H9 (cell line): ENCODE measurements around the gene BPIFB4. TPM values are rescaled to one million over a fixed set of nuclear protein-coding genes. Genes with fewer than 3 reads are reported as not detected.

Experiments
- DNase-seq: peaks from one replicate; pipeline ENCODE4 v3.0.0-alpha.2; 2017
- H2AFZ ChIP-seq: one replicate; pipeline ENCODE4 v1.6.1; 2013; ENCODE audit warnings: mild to moderate bottlenecking, low read length, control low read depth, moderate library complexity
- H2AK5ac ChIP-seq: 2 replicates; pipeline ENCODE4 v1.6.1; 2013; ENCODE audit warnings: low read length, control low read depth, mixed read lengths; ENCODE audit not compliant: insufficient read length
- H2BK120ac ChIP-seq: one replicate; pipeline ENCODE4 v1.6.1; 2013; ENCODE audit warnings: low read depth, mild to moderate bottlenecking, low read length, control low read depth, inconsistent platforms; ENCODE audit not compliant: poor library complexity, severe bottlenecking
- H2BK12ac ChIP-seq: 2 replicates; pipeline ENCODE4 v1.6.1; 2013; ENCODE audit warnings: low read length, control low read depth, mixed read lengths, low read depth; ENCODE audit not compliant: insufficient read length
- H2BK15ac ChIP-seq: 2 replicates; pipeline ENCODE4 v1.6.1; 2013; ENCODE audit warnings: low read depth, low read length, control low read depth
- H2BK20ac ChIP-seq: one replicate; pipeline ENCODE4 v1.6.1; 2013; ENCODE audit warnings: low read depth, mild to moderate bottlenecking, low read length, control low read depth, inconsistent platforms; ENCODE audit not compliant: poor library complexity, severe bottlenecking
- H2BK5ac ChIP-seq: 2 replicates; pipeline ENCODE4 v1.6.1; 2013; ENCODE audit warnings: low read length, control low read depth, mixed read lengths; ENCODE audit not compliant: insufficient read length
- H3K14ac ChIP-seq: 2 replicates; pipeline ENCODE4 v1.6.1; 2013; ENCODE audit warnings: low read length, control low read depth; ENCODE audit not compliant: insufficient read depth
- H3K18ac ChIP-seq: 2 replicates; pipeline ENCODE4 v1.6.1; 2013; ENCODE audit warnings: low read depth, mild to moderate bottlenecking, mixed read lengths, low read length, control low read depth; ENCODE audit not compliant: insufficient read length
- H3K23ac ChIP-seq: 2 replicates; pipeline ENCODE4 v1.6.1; 2013; ENCODE audit warnings: low read length, control low read depth, mixed read lengths, low read depth; ENCODE audit not compliant: insufficient read length
- H3K23me2 ChIP-seq: 2 replicates; pipeline ENCODE4 v1.6.1; 2013; ENCODE audit warnings: low read depth, mild to moderate bottlenecking, mixed read lengths, low read length, control low read depth; ENCODE audit not compliant: insufficient read length, poor library complexity, severe bottlenecking
- H3K27ac ChIP-seq: 2 replicates; pipeline ENCODE4 v1.5.1; 2013; ENCODE audit warnings: low read length, control low read depth, mixed read lengths, low read depth; ENCODE audit not compliant: insufficient read length
- H3K27me3 ChIP-seq: 2 replicates; pipeline ENCODE4 v1.6.1; 2013; ENCODE audit warnings: low read length, control low read depth, inconsistent platforms; ENCODE audit not compliant: insufficient read depth
- H3K4ac ChIP-seq: 2 replicates; pipeline ENCODE4 v1.6.1; 2013; ENCODE audit warnings: low read depth, mild to moderate bottlenecking, control low read depth, inconsistent platforms, low read length, moderate library complexity
- H3K4me1 ChIP-seq: 2 replicates; pipeline ENCODE4 v1.6.1; 2013; ENCODE audit warnings: low read length, control low read depth, inconsistent platforms; ENCODE audit not compliant: insufficient read depth
- H3K4me2 ChIP-seq: 2 replicates; pipeline ENCODE4 v1.6.1; 2013; ENCODE audit warnings: low read length, control low read depth, mixed read lengths; ENCODE audit not compliant: insufficient read length, insufficient read depth
- H3K56ac ChIP-seq: 2 replicates; pipeline ENCODE4 v1.6.1; 2013; ENCODE audit warnings: low read depth, mild to moderate bottlenecking, mixed read lengths, low read length, control low read depth; ENCODE audit not compliant: insufficient read length
- H3K79me1 ChIP-seq: 2 replicates; pipeline ENCODE4 v1.6.1; 2013; ENCODE audit warnings: low read depth, mild to moderate bottlenecking, moderate library complexity, low read length, control low read depth, inconsistent platforms; ENCODE audit not compliant: insufficient read depth, poor library complexity, severe bottlenecking
- H3K79me2 ChIP-seq: 2 replicates; pipeline ENCODE4 v1.6.1; 2013; ENCODE audit warnings: low read length, control low read depth, inconsistent platforms; ENCODE audit not compliant: insufficient read depth
- H3K9ac ChIP-seq: 2 replicates; pipeline ENCODE4 v1.6.1; 2013; ENCODE audit warnings: low read length, control low read depth, mixed read lengths; ENCODE audit not compliant: insufficient read length; ENCODE audit errors: extremely low read depth
- H3K9me3 ChIP-seq: one replicate; pipeline ENCODE4 v1.6.1; 2013; ENCODE audit warnings: low read depth, low read length, inconsistent platforms; ENCODE audit not compliant: control insufficient read depth
- H3T11ph ChIP-seq: one replicate; pipeline ENCODE4 v1.6.1; 2013; ENCODE audit warnings: mild to moderate bottlenecking, low read length, control low read depth, inconsistent platforms
- H4K20me1 ChIP-seq: one replicate; pipeline ENCODE4 v1.6.1; 2013; ENCODE audit not compliant: control insufficient read depth, insufficient read length, insufficient read depth
- H4K5ac ChIP-seq: 2 replicates; pipeline ENCODE4 v1.6.1; 2013; ENCODE audit warnings: low read depth, mild to moderate bottlenecking, mixed read lengths, low read length, control low read depth; ENCODE audit not compliant: insufficient read length
- H4K8ac ChIP-seq: replicated peaks from 2 replicates; pipeline ENCODE4 v1.6.1; 2013; ENCODE audit warnings: low read length, control low read depth, mixed read lengths, low read depth; ENCODE audit not compliant: insufficient read length
- H4K91ac ChIP-seq: 2 replicates; pipeline ENCODE4 v1.6.1; 2013; ENCODE audit warnings: low read depth, mild to moderate bottlenecking, moderate library complexity, mixed read lengths, low read length, control low read depth; ENCODE audit not compliant: insufficient read length
- H3K27ac Mint-ChIP-seq, 3 experiments: 2 replicates in 2 of 3; 3 replicates in 1 of 3; pipeline ENCODE4 v1.8.0; 2020 to 2021; ENCODE audit warnings: mixed read lengths in 3 of 3, mild to moderate bottlenecking in 1 of 3, moderate library complexity in 1 of 3
- H3K27me3 Mint-ChIP-seq: 2 replicates; pipeline ENCODE4 v1.8.0; 2021; ENCODE audit warnings: low read depth, mild to moderate bottlenecking, moderate library complexity, mixed read lengths
- H3K36me3 Mint-ChIP-seq, 3 experiments: 2 replicates in 2 of 3; 3 replicates in 1 of 3; pipeline ENCODE4 v1.8.0; 2020 to 2021; ENCODE audit warnings: low read depth in 3 of 3, mixed read lengths in 3 of 3; ENCODE audit not compliant: insufficient read depth in 1 of 3
- H3K4me1 Mint-ChIP-seq, 2 experiments: 2 replicates each; pipeline ENCODE4 v1.8.0; 2020; ENCODE audit warnings: mixed read lengths in 2 of 2
- H3K4me3 Mint-ChIP-seq, 2 experiments: 2 replicates in 1 of 2; 3 replicates in 1 of 2; pipeline ENCODE4 v1.8.0; 2020 to 2021; ENCODE audit warnings: mild to moderate bottlenecking in 2 of 2, mixed read lengths in 2 of 2, moderate library complexity in 1 of 2
- H3K9me3 Mint-ChIP-seq, 2 experiments: 2 replicates in 1 of 2; 3 replicates in 1 of 2; pipeline ENCODE4 v1.8.0; 2020; ENCODE audit warnings: mild to moderate bottlenecking in 2 of 2, mixed read lengths in 2 of 2, moderate library complexity in 1 of 2
- CTCF ChIP-seq: fragments of 200-600 bp; sonication (generic); conservative IDR thresholded peaks from 3 replicates; pipeline ENCODE4 v1.8.0; 2021; ENCODE audit warnings: antibody characterized with exemption, mild to moderate bottlenecking
- WGBS: extraction: QIAGEN DNeasy Blood & Tissue Kit; methylation state at CpG from one replicate; pipeline ENCODE4 v1.1.7; 2013; ENCODE audit warnings: missing lambda C conversion rate, low lambda C conversion rate, mixed read lengths; ENCODE audit not compliant: insufficient read length; ENCODE audit errors: extremely low coverage; 5-methylcytosine and 5-hydroxymethylcytosine counted together
- total RNA-seq: library from RNA; stranded (reverse); gene quantifications from 2 replicates; pipeline ENCODE4 v1.2.1, GENCODE V29; 2021

The BPIFB4 gene
- total RNA-seq, 1 experiment from 2014 or later = not detected

- Histone ChIP-seq H2AK5ac (no peak overlapping the region), H3T11ph (no peak overlapping the region), H2AFZ (no peak overlapping the region), H3K79me1 (no peaks in the 10 kb centered on the region), H3K4me2 (no peak overlapping the region), H3K9ac (no peak overlapping the region), H2BK5ac (no peak overlapping the region), H3K56ac (no peak overlapping the region), H4K8ac (no peak overlapping the region), H2BK120ac (no peak overlapping the region), H3K14ac (no peak overlapping the region), H3K18ac (no peak overlapping the region), H3K27me3 (no peaks in the 10 kb centered on the region), H4K20me1 (no peaks in the 10 kb centered on the region), H4K91ac (no peak overlapping the region), H3K79me2 (no peaks in the 10 kb centered on the region), H3K4ac (no peak overlapping the region), H3K23ac (no peak overlapping the region), H2BK15ac (no peak overlapping the region), H4K5ac (no peak overlapping the region), H3K27ac (no peak overlapping the region), H2BK12ac (no peak overlapping the region), H3K23me2 (no peaks in the 10 kb centered on the region), H3K9me3 (no peaks in the 10 kb centered on the region), H2BK20ac (no peak overlapping the region), H3K4me1 (no peaks in the 10 kb centered on the region)
- WGBS = no CpG with 5 or more reads among the region's 6 CpGs
- Mint-ChIP-seq H3K9me3 (no peaks in the 10 kb centered on the region), H3K27ac (no peak overlapping the region), H3K4me3 (no peak overlapping the region), H3K27me3 (no peaks in the 10 kb centered on the region; the same call in 1 of the 2 replicates), H3K4me1 (no peaks in the 10 kb centered on the region), H3K36me3 (no peaks in the 10 kb centered on the region)
- DNase-seq = no peak
- no peak for TF ChIP-seq CTCF
Observed at GRCh38 chr20:33063271-33063670, 16.2 kb upstream of the BPIFB4 start.
